ENCODE results near the gene EFCAB8.

The EFCAB8 gene

GRCh38 chr20:32889281-32889680 is 30.6 kb downstream of the EFCAB8 start:
- H3K4me3 ChIP-seq (ENCODE audit: low read depth, low read length): no peak overlapping the region
- DNase-seq (ENCODE audit: low read depth): no peak
- TF ChIP-seq MAX (IDR thresholded peaks at IDR 0.05; ENCODE audit: low read depth, low read length) (no peak), POLR2A (IDR thresholded peaks at IDR 0.05; ENCODE audit: extremely low read depth, insufficient read length) (no peak)

- H3K4me3 ChIP-seq (ENCODE audit: low read depth, low read length): no peak overlapping the region
- no peak for TF ChIP-seq MAX (IDR thresholded peaks at IDR 0.05; ENCODE audit: low read depth, low read length)
- TF ChIP-seq, protein P1, sequence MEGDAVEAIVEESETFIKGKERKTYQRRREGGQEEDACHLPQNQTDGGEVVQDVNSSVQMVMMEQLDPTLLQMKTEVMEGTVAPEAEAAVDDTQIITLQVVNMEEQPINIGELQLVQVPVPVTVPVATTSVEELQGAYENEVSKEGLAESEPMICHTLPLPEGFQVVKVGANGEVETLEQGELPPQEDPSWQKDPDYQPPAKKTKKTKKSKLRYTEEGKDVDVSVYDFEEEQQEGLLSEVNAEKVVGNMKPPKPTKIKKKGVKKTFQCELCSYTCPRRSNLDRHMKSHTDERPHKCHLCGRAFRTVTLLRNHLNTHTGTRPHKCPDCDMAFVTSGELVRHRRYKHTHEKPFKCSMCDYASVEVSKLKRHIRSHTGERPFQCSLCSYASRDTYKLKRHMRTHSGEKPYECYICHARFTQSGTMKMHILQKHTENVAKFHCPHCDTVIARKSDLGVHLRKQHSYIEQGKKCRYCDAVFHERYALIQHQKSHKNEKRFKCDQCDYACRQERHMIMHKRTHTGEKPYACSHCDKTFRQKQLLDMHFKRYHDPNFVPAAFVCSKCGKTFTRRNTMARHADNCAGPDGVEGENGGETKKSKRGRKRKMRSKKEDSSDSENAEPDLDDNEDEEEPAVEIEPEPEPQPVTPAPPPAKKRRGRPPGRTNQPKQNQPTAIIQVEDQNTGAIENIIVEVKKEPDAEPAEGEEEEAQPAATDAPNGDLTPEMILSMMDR (IDR thresholded peaks at IDR 0.05; ENCODE audit: low read depth, low read length): no peak
- no peak for TF ChIP-seq MYC (IDR thresholded peaks at IDR 0.05; ENCODE audit: low read depth, low read length)
- no peak for TF ChIP-seq POLR2A (IDR thresholded peaks at IDR 0.05; ENCODE audit: extremely low read depth, insufficient read length)
Measured at GRCh38 chr20:32891491-32891890, 32.8 kb downstream of the EFCAB8 start.

GRCh38 chr20:32891926-32892660 is 33.4 kb downstream of the EFCAB8 start:
- no peak for TF ChIP-seq MYC (IDR thresholded peaks at IDR 0.05; ENCODE audit: low read depth, low read length)
- no peak for TF ChIP-seq POLR2A (IDR thresholded peaks at IDR 0.05; ENCODE audit: extremely low read depth, insufficient read length)
- TF ChIP-seq MAX (IDR thresholded peaks at IDR 0.05; ENCODE audit: low read depth, low read length): no peak
- TF ChIP-seq, protein P1 (IDR thresholded peaks at IDR 0.05; ENCODE audit: low read depth, low read length): no peak
- no peak overlapping the region for H3K4me3 ChIP-seq (ENCODE audit: low read depth, low read length)
- DNase-seq (ENCODE audit: low read depth): no peak

More at GRCh38 chr20:32891491-32891890, 32.8 kb downstream of the EFCAB8 start:
- DNase-seq (ENCODE audit: low read depth): no peak

- H3K4me3 ChIP-seq (ENCODE audit: low read depth, low read length): no peak overlapping the region
- TF ChIP-seq MAX (IDR thresholded peaks at IDR 0.05; ENCODE audit: low read depth, low read length) (no peak), MYC (IDR thresholded peaks at IDR 0.05; ENCODE audit: low read depth, low read length) (no peak), POLR2A (IDR thresholded peaks at IDR 0.05; ENCODE audit: extremely low read depth, insufficient read length) (no peak)
- TF ChIP-seq, protein P1 (IDR thresholded peaks at IDR 0.05; ENCODE audit: low read depth, low read length): no peak
- no peak for DNase-seq (ENCODE audit: low read depth)
Measured at GRCh38 chr20:32893263-32894025, 34.7 kb downstream of the EFCAB8 start.

- DNase-seq (ENCODE audit: low read depth): peak; percentile 73
Measured at GRCh38 chr20:32894026-32894483, 35.3 kb downstream of the EFCAB8 start.

More at GRCh38 chr20:32894026-32894483, 35.3 kb downstream of the EFCAB8 start:
- no peak overlapping the region for H3K4me3 ChIP-seq (ENCODE audit: low read depth, low read length)
- TF ChIP-seq, protein P1 (IDR thresholded peaks at IDR 0.05; ENCODE audit: low read depth, low read length): peak; percentile 84
- TF ChIP-seq MAX (IDR thresholded peaks at IDR 0.05; ENCODE audit: low read depth, low read length) (no peak), MYC (IDR thresholded peaks at IDR 0.05; ENCODE audit: low read depth, low read length) (no peak), POLR2A (IDR thresholded peaks at IDR 0.05; ENCODE audit: extremely low read depth, insufficient read length) (no peak)

Data from NB4 (cell line).